ENCODE results near the gene ZNF516.

DNA sequence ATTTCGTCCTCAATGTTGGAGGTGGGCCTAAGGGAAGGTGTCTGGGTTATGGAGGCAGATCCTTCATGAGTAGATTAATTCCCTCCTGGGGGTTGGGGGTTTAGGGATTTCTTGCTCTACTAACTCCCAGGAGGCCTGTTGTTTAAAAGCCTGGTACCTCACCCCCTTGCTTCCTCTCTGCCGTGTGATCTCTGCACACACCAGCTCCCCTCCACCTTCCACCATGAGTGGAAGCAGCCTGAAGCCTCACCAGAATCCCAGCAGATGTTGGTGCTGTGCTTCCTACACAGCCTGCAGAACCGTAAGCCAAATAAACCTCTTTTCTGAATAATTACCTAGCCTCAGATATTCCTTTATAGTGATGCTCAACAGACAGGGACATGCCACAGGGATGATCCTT, 141.5 kb downstream of the ZNF516 start:
- TF ChIP-seq, protein P1, sequence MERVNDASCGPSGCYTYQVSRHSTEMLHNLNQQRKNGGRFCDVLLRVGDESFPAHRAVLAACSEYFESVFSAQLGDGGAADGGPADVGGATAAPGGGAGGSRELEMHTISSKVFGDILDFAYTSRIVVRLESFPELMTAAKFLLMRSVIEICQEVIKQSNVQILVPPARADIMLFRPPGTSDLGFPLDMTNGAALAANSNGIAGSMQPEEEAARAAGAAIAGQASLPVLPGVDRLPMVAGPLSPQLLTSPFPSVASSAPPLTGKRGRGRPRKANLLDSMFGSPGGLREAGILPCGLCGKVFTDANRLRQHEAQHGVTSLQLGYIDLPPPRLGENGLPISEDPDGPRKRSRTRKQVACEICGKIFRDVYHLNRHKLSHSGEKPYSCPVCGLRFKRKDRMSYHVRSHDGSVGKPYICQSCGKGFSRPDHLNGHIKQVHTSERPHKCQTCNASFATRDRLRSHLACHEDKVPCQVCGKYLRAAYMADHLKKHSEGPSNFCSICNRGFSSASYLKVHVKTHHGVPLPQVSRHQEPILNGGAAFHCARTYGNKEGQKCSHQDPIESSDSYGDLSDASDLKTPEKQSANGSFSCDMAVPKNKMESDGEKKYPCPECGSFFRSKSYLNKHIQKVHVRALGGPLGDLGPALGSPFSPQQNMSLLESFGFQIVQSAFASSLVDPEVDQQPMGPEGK (CRISPR knock-in tag; IDR thresholded peaks at IDR 0.05; ENCODE audit: borderline replicate concordance): no peak
- TF ChIP-seq PPARA (CRISPR knock-in tag; IDR thresholded peaks at IDR 0.05; ENCODE audit: borderline replicate concordance): no peak
- no peak for TF ChIP-seq CREB5 (CRISPR knock-in tag; IDR thresholded peaks at IDR 0.05; ENCODE audit: low read depth)
